Gastrocnemius medialis (tissue), 4 donors: Measurements from ENCODE around the gene PFKFB4. TPM values are rescaled to one million over a fixed set of nuclear protein-coding genes. Genes with fewer than 3 reads are reported as not detected.

ENCODE experiments used
- ATAC-seq, 2 donors: fragments of 150-250 bp; one replicate each; pipeline ENCODE4 v1.9.1; 2016
- DNase-seq, 2 donors: peaks; one replicate each; pipeline ENCODE4 v3.0.0-alpha.2; 2019
- H3K27ac ChIP-seq, 4 donors: fragments of 200-600 bp; sonication (generic); 1 replicate in 1 of 4; 2 replicates in 3 of 4; pipeline ENCODE4 v1.5.1; 2016 to 2018; ENCODE audit warnings: mild to moderate bottlenecking in 2 of 4, moderate library complexity in 1 of 4
- H3K27me3 ChIP-seq, 3 donors: fragments of 200-600 bp; sonication (generic) in 2 of 3; 1 replicate in 1 of 3; 2 replicates in 2 of 3; pipeline versions ENCODE4 v1.5.1 to v1.6.0; 2016 to 2019; ENCODE audit warnings: mild to moderate bottlenecking in 1 of 3, moderate library complexity in 1 of 3
- H3K36me3 ChIP-seq, 2 donors: fragments of 200-600 bp; sonication (generic) in 1 of 2; one replicate each; pipeline ENCODE4 v1.5.1; 2017 to 2018
- H3K4me1 ChIP-seq, 2 donors: fragments of 200-600 bp; sonication (generic) in 1 of 2; one replicate each; pipeline ENCODE4 v1.5.1; 2016 to 2017; ENCODE audit warnings: mild to moderate bottlenecking in 2 of 2
- H3K4me3 ChIP-seq, 4 donors: fragments of 200-600 bp; sonication (generic) in 3 of 4; 1 replicate in 1 of 4; 2 replicates in 3 of 4; pipeline ENCODE4 v1.5.1; 2016 to 2019; ENCODE audit warnings: mild to moderate bottlenecking in 2 of 4
- H3K9me3 ChIP-seq, 3 donors: fragments of 200-600 bp; sonication (generic) in 2 of 3; 1 replicate in 1 of 3; 2 replicates in 2 of 3; pipeline ENCODE4 v1.5.1; 2016 to 2019
- POLR2A ChIP-seq, 2 donors: fragments of 450-650 bp; IDR thresholded peaks; one replicate each; pipeline ENCODE4 v1.6.1; 2017; ENCODE audit warnings: antibody characterized with exemption in 2 of 2, mild to moderate bottlenecking in 2 of 2, moderate library complexity in 2 of 2
- in situ Hi-C, 4 donors: fragments of 200-750 bp; cut with MboI; loops; one replicate each; pipeline versions ENCODE4 v1.15.0 to v1.8.0; 2017; ENCODE audit warnings: low sequenced_read_pairs in 4 of 4
- intact Hi-C: fragments of 100-400 bp; cut with DNase I; formaldehyde crosslinking; loops from one replicate; pipeline ENCODE4 v1.15.1; 2023; ENCODE audit warnings: low total_unique reads
- total RNA-seq, 4 donors: library from RNA; depleted of rRNA; stranded (reverse); fragments of >200 nt; gene quantifications; one replicate each; pipeline versions ENCODE4 v1.1.0 to v1.2.3, GENCODE V29; 2016
- TF ChIP-seq, protein P1 (sequence below), 5 experiments: fragments of 450-650 bp in 3 of 5; fragments of 200-600 bp in 2 of 5; sonication (generic) in 2 of 5; IDR thresholded peaks in 4 of 5; conservative IDR thresholded peaks in 1 of 5; 1 replicate in 4 of 5; 2 replicates in 1 of 5; pipeline ENCODE4 v1.5.1; 2016 to 2019; ENCODE audit warnings: antibody characterized with exemption in 5 of 5, mild to moderate bottlenecking in 3 of 5, moderate library complexity in 3 of 5

PFKFB4 gene
- total RNA-seq, 4 donors from 2014 or later = 0.87 to 2.6 (median 1.7) TPM

DNA sequence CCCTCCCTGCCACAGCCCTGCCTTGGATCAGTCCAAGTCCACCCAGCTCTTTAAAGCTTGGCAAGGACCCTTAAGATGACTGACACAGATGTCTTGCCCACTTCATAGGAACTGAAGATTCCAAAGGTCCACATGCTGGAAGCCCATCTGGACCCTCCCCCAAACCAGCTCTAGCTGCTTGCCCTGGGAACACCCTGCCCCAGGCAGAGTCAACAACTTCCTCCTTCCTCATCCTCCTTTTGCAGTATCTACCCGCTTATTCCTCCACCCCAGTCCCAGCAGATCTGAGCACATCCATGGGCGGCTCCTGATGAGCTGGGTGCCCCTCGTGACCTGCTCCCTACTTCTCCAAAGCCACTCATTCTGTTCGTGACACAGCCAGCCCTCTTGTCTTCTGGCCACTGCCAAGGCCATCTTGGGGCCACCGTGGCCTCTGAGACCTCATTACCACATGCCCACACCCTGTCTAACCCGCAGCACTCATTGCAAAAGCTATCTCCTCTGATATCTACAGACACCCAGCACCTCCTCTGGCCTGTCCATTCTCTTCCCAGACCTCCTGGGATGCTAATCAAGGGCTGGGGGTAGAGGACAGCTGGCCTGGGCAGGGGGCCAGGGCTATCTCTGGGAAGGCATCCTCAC, 2.0 kb upstream of the PFKFB4 start:
- no peak for ATAC-seq
- Histone ChIP-seq H3K9me3 (no peaks in the 10 kb centered on the region), H3K4me3 (no peak overlapping the region), H3K27me3 (no peaks in the 10 kb centered on the region), H3K36me3 (no peaks in the 10 kb centered on the region), H3K4me1 (peaks cover 35 to 40% of the 10 kb centered on the region in 2 donors), H3K27ac (peak overlapping the region; percentile 48 to 88 (median 70))
- intact Hi-C loops (loop anchor here (1.0 to 5.0 kb wide), 3 partner anchors 50 to 129 kb away; partner anchors contain the start of genes NCKIPSD, SLC26A6 and UQCRC1), in situ Hi-C loops (loop anchor here in 1 of 4 donors (5.0 kb wide), 1 partner anchor 91 kb away; a partner anchor contains a TSS)
- TF ChIP-seq, protein P1, sequence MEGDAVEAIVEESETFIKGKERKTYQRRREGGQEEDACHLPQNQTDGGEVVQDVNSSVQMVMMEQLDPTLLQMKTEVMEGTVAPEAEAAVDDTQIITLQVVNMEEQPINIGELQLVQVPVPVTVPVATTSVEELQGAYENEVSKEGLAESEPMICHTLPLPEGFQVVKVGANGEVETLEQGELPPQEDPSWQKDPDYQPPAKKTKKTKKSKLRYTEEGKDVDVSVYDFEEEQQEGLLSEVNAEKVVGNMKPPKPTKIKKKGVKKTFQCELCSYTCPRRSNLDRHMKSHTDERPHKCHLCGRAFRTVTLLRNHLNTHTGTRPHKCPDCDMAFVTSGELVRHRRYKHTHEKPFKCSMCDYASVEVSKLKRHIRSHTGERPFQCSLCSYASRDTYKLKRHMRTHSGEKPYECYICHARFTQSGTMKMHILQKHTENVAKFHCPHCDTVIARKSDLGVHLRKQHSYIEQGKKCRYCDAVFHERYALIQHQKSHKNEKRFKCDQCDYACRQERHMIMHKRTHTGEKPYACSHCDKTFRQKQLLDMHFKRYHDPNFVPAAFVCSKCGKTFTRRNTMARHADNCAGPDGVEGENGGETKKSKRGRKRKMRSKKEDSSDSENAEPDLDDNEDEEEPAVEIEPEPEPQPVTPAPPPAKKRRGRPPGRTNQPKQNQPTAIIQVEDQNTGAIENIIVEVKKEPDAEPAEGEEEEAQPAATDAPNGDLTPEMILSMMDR (IDR thresholded peaks at IDR 0.05 in 4 of 5, conservative IDR thresholded peaks at IDR 0.05 in 1 of 5) = peak in 2 of 5 experiments; percentile 13 to 18
- no peak for TF ChIP-seq POLR2A (IDR thresholded peaks at IDR 0.05)
- DNase-seq = peak; percentile 38 to 60

DNA sequence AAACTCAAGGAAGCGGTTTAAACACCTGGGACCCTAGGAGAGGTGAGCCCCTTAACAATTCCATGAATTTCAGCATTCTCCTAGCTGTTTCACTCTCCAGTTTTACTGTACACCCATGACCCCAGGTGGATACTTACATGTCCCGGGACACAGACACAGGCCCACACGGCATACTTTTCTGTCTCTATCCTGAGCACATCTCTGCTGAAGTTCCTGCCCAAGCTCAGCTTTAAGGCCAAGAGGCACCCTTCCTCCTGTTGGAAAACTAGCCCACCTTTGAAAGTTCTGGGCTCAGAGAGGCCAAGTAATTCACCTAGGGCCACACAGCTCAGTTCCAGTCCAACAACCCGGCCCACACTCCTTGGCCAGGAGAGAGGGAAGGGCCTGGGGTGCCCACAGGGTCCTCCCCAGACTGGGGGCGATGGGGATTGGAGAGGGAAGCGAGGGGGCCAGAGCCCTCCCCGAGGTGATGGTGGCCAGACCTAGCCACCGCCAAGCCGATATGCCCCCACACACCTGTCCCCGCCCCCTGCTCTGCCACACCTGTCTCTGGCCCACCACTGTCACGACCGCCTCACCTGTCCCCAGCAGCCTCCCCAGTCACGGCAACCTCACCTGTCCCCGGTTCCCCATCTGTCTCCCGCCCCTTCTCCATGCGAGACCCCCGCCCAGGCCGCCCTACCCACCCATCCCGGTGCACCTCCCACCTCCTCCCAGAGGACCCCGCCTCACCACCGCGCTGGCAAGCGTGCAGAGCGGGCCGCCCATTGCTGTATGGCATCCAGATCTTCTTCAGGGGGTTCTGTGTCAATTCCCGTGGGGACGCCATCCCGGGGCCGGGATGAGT, 431 bp downstream of the PFKFB4 start:
- Histone ChIP-seq H3K36me3 (no peaks in the 10 kb centered on the region), H3K27ac (peak overlapping the region; percentile 59 to 70 (median 68)), H3K27me3 (no peaks in the 10 kb centered on the region), H3K4me3 (peak overlapping the region; percentile 48 to 70 (median 60)), H3K4me1 (peaks cover 33 to 39% of the 10 kb centered on the region in 2 donors), H3K9me3 (no peaks in the 10 kb centered on the region)
- in situ Hi-C loops = loop anchor here in 1 of 4 donors (5.0 kb wide), 1 partner anchor 89 kb away; a partner anchor contains a TSS
- DNase-seq (no peak), ATAC-seq (no peak)
- no peak for TF ChIP-seq POLR2A (IDR thresholded peaks at IDR 0.05)
- TF ChIP-seq, protein P1 (IDR thresholded peaks at IDR 0.05 in 4 of 5, conservative IDR thresholded peaks at IDR 0.05 in 1 of 5) = no peak
- intact Hi-C loops = loop anchor here (2.0 to 5.0 kb wide), 2 partner anchors 115 to 131 kb away; partner anchors contain the start of genes CCDC51, NCKIPSD and TMA7

DNA sequence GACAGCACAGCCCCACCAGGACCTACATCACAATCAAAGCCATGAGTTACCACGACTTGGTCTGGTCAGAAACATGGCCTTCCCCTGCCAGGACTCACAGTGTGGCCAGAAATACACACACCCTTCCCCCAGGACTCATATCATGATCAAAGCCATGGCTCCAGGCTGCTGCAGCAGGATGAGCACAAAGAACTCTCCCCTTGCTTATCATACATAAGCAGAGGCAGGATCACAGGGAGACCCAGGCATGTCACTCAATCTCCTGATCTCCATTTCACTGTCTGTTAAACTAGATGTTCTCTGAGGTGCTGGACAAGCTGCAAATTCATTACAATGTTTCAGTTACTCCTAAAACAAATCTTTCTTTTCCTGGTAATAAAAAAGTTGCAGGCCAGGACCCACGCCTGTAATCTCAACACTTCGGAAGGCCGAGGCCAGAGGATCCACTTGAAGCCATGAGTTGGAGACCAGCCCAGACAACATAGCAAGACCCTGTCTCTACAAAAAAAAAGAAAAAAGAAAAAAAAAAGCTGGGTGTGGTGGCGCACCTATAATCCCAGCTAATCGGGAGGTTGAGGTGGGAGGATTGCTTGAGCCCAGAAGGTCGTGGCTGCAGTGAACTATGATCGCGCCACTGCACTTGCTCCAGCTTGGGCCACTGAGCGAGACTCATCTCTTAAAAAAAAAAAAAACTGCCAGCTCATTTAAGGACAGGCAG, 1.2 kb downstream of the PFKFB4 start:
- Histone ChIP-seq H3K4me1 (peaks cover 25 to 31% of the 10 kb centered on the region in 2 donors), H3K4me3 (no peak overlapping the region), H3K27ac (no peak overlapping the region), H3K27me3 (no peaks in the 10 kb centered on the region), H3K9me3 (no peaks in the 10 kb centered on the region), H3K36me3 (no peaks in the 10 kb centered on the region)
- ATAC-seq (no peak), DNase-seq (no peak)
- in situ Hi-C loops = loop anchor here in 1 of 4 donors (5.0 kb wide), 1 partner anchor 88 kb away; a partner anchor contains a TSS
- TF ChIP-seq, protein P1 (IDR thresholded peaks at IDR 0.05 in 4 of 5, conservative IDR thresholded peaks at IDR 0.05 in 1 of 5) = no peak
- no peak for TF ChIP-seq POLR2A (IDR thresholded peaks at IDR 0.05)
- intact Hi-C loops = loop anchor here (5.0 kb wide), 1 partner anchor 132 kb away; the partner anchor contains the start of gene NCKIPSD
